B cell (primary cell): ENCODE results near the gene HADHB. TPM values are rescaled to one million over a fixed set of nuclear protein-coding genes. Genes with fewer than 3 reads are reported as not detected.

Experiments
- ATAC-seq: fragments of 200-7000 bp; cut with Tn5 transposase; one replicate; pipeline ENCODE4 v1.10.0; 2021; ENCODE audit warnings: low read depth, mild to moderate bottlenecking, moderate number of reproducible peaks, moderate library complexity
- CTCF ChIA-PET: fragments of 350-600 bp; sonication (Branson Sonifier 250); formaldehyde crosslinking; loops from one replicate; lab custom pipeline; 2021; ENCODE audit warnings: antibody characterized with exemption, inconsistent platforms; lab: Charles Lee
- POLR2A ChIA-PET: fragments of 350-600 bp; sonication (Branson Sonifier 250); formaldehyde crosslinking; loops from one replicate; lab custom pipeline; 2021; ENCODE audit warnings: antibody characterized with exemption; lab: Charles Lee
- DNase-seq: peaks from one replicate; pipeline ENCODE4 v3.0.0; 2013
- H2AFZ ChIP-seq: 2 replicates; pipeline ENCODE4 v1.6.1; 2012; ENCODE audit warnings: mild to moderate bottlenecking, low read depth, low read length; ENCODE audit not compliant: insufficient read depth, poor library complexity, severe bottlenecking
- H3K27ac ChIP-seq, 2 donors: 1 replicate in 1 of 2; 2 replicates in 1 of 2; pipeline ENCODE4 v1.5.1; 2012 to 2013; ENCODE audit warnings: low read length in 2 of 2, mild to moderate bottlenecking in 2 of 2, moderate library complexity in 1 of 2
- H3K27me3 ChIP-seq, 4 experiments: fragments of 200-600 bp in 1 of 4; sonication (generic) in 1 of 4; replicated peaks in 1 of 4; 1 replicate in 2 of 4; 2 replicates in 2 of 4; pipeline versions ENCODE4 v1.6.1 to v1.7.0; 2013 to 2016; ENCODE audit warnings: low read length in 3 of 4, mild to moderate bottlenecking in 2 of 4, mixed read lengths in 1 of 4, moderate library complexity in 1 of 4; ENCODE audit not compliant: insufficient read depth in 4 of 4, control insufficient read depth in 3 of 4; ENCODE audit errors: control extremely low read depth in 1 of 4
- H3K36me3 ChIP-seq, 2 experiments: replicated peaks in 1 of 2; 1 replicate in 1 of 2; 2 replicates in 1 of 2; pipeline versions ENCODE4 v1.6.1 to v1.7.1; 2013; ENCODE audit warnings: low read length in 1 of 2; ENCODE audit not compliant: insufficient read depth in 2 of 2, control insufficient read depth in 1 of 2; ENCODE audit errors: control extremely low read depth in 1 of 2, extremely low read depth in 1 of 2
- H3K4me1 ChIP-seq, 2 donors: fragments of 200-600 bp in 1 of 2; sonication (generic) in 1 of 2; 1 replicate in 1 of 2; 2 replicates in 1 of 2; pipeline versions ENCODE4 v1.5.1 to v1.6.1; 2013 to 2017; ENCODE audit warnings: low read length in 2 of 2; ENCODE audit not compliant: control insufficient read depth in 2 of 2, insufficient read depth in 2 of 2
- H3K4me2 ChIP-seq: replicated peaks from 2 replicates; pipeline ENCODE3; 2012; ENCODE audit warnings: mild to moderate bottlenecking, low read depth, low read length; ENCODE audit not compliant: poor library complexity, severe bottlenecking
- H3K4me3 ChIP-seq, 5 experiments: fragments of 200-600 bp in 1 of 5; sonication (generic) in 1 of 5; 1 replicate in 3 of 5; 2 replicates in 2 of 5; pipeline versions ENCODE4 v1.5.1 to v1.7.0; 2011 to 2016; ENCODE audit warnings: low read length in 4 of 5, mild to moderate bottlenecking in 4 of 5, low read depth in 2 of 5, control low read depth in 1 of 5, moderate library complexity in 1 of 5; ENCODE audit not compliant: insufficient read depth in 1 of 5; ENCODE audit errors: control extremely low read depth in 1 of 5, extremely low read depth in 1 of 5
- H3K79me2 ChIP-seq: fragments of 200-600 bp; sonication (generic); one replicate; pipeline ENCODE4 v1.6.0; 2016; ENCODE audit warnings: low read length; ENCODE audit not compliant: control insufficient read depth, insufficient read depth
- H3K9ac ChIP-seq: fragments of 200-600 bp; sonication (generic); 2 replicates; pipeline ENCODE4 v1.6.1; 2017; ENCODE audit warnings: mild to moderate bottlenecking, low read length, moderate library complexity
- H3K9me3 ChIP-seq, 3 donors: one replicate each; pipeline versions ENCODE4 v1.6.1 to v1.7.1; 2013; ENCODE audit warnings: low read length in 2 of 3; ENCODE audit not compliant: control insufficient read depth in 2 of 3, insufficient read depth in 1 of 3; ENCODE audit errors: control extremely low read depth in 1 of 3
- H4K20me1 ChIP-seq: 2 replicates; pipeline ENCODE4 v1.6.0; 2012; ENCODE audit warnings: mild to moderate bottlenecking, low read length; ENCODE audit not compliant: insufficient read depth, control insufficient read depth, poor library complexity, severe bottlenecking
- H3K27ac Mint-ChIP-seq: one replicate; pipeline ENCODE4 v1.8.0; 2021; ENCODE audit warnings: mixed read lengths
- H3K27me3 Mint-ChIP-seq: one replicate; pipeline ENCODE4 v1.8.0; 2021; ENCODE audit warnings: mixed read lengths
- H3K4me1 Mint-ChIP-seq: one replicate; pipeline ENCODE4 v1.8.0; 2021; ENCODE audit warnings: mixed read lengths
- H3K4me3 Mint-ChIP-seq: one replicate; pipeline ENCODE4 v1.8.0; 2021; ENCODE audit warnings: mixed read lengths
- H3K9me3 Mint-ChIP-seq: one replicate; pipeline ENCODE4 v1.8.0; 2022; ENCODE audit warnings: mixed read lengths; ENCODE audit not compliant: insufficient read depth
- EZH2 ChIP-seq: IDR thresholded peaks from 2 replicates; pipeline ENCODE4 v1.6.1; 2012; ENCODE audit warnings: borderline replicate concordance, low read depth, mild to moderate bottlenecking, moderate library complexity, low read length; ENCODE audit not compliant: insufficient read depth, poor library complexity, severe bottlenecking
- WGBS: methylation state at CpG from one replicate; pipeline ENCODE4 v1.1.5; 2013; ENCODE audit warnings: missing lambda C conversion rate; ENCODE audit not compliant: insufficient coverage; 5-methylcytosine and 5-hydroxymethylcytosine counted together
- intact Hi-C: fragments of 100-400 bp; cut with micrococcal nuclease; formaldehyde crosslinking; loops from one replicate; pipeline ENCODE4 v1.10.0; 2022
- polyA plus RNA-seq: library from polyadenylated mRNA; depleted of rRNA; stranded (reverse); fragments of >200 nt; gene quantifications from 2 replicates; pipeline ENCODE4 v1.2.3, GENCODE V29; 2012
- total RNA-seq, 2 donors: library from RNA; stranded (reverse); fragments of 120-200 nt in 1 of 2; gene quantifications; 1 replicate in 1 of 2; 2 replicates in 1 of 2; pipeline versions ENCODE4 v1.2.3 to v1.2.4, GENCODE V29; 2013 to 2022
- TF ChIP-seq, protein P1 (sequence below): fragments of 200-600 bp; IDR thresholded peaks from one replicate; pipeline ENCODE4 v1.8.0; 2022; ENCODE audit warnings: antibody characterized with exemption, mild to moderate bottlenecking

Gene HADHB
- total and polyA plus RNA-seq, 2 donors (not counting 1 experiment from before 2014, with no cell fraction given) = 40.6 to 64.2 TPM

GRCh38 chr2:26212011-26212410 is 32.7 kb upstream of the HADHB start:
- H3K4me1 Mint-ChIP-seq = no peaks in the 10 kb centered on the region
- TF ChIP-seq, protein P1, sequence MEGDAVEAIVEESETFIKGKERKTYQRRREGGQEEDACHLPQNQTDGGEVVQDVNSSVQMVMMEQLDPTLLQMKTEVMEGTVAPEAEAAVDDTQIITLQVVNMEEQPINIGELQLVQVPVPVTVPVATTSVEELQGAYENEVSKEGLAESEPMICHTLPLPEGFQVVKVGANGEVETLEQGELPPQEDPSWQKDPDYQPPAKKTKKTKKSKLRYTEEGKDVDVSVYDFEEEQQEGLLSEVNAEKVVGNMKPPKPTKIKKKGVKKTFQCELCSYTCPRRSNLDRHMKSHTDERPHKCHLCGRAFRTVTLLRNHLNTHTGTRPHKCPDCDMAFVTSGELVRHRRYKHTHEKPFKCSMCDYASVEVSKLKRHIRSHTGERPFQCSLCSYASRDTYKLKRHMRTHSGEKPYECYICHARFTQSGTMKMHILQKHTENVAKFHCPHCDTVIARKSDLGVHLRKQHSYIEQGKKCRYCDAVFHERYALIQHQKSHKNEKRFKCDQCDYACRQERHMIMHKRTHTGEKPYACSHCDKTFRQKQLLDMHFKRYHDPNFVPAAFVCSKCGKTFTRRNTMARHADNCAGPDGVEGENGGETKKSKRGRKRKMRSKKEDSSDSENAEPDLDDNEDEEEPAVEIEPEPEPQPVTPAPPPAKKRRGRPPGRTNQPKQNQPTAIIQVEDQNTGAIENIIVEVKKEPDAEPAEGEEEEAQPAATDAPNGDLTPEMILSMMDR = no peak
- TF ChIP-seq EZH2 = no peak
- no peaks in the 10 kb centered on the region for H3K79me2 ChIP-seq
- H3K27ac ChIP-seq = no peak overlapping the region
- no peak overlapping the region for H2AFZ ChIP-seq
- peaks cover 29 to 76% of the 10 kb centered on the region in 2 experiments for H3K36me3 ChIP-seq
- ChIA-PET POLR2A (no interaction called here), CTCF (interaction anchor here (1.4 kb wide), 1 partner anchor 261 kb away, joined by 5 read pairs; no protein-coding TSS in a partner anchor)
- H3K4me2 ChIP-seq = no peak overlapping the region
- no peak overlapping the region for H3K4me3 ChIP-seq
- 100% methylated on average over 4 of the region's 5 CpGs for WGBS
- H3K4me1 ChIP-seq = no peaks in the 10 kb centered on the region
- no peak overlapping the region for H3K9ac ChIP-seq
- no peaks in the 10 kb centered on the region for H4K20me1 ChIP-seq
- ATAC-seq = no peak
- no peaks in the 10 kb centered on the region for H3K27me3 Mint-ChIP-seq
- no peak overlapping the region for H3K27ac Mint-ChIP-seq
- H3K9me3 ChIP-seq = no peaks in the 10 kb centered on the region
- H3K27me3 ChIP-seq = no peaks in the 10 kb centered on the region
- intact Hi-C loops = no loop called here
- no peaks in the 10 kb centered on the region for H3K9me3 Mint-ChIP-seq
- no peak overlapping the region for H3K4me3 Mint-ChIP-seq
- no peak for DNase-seq

DNA sequence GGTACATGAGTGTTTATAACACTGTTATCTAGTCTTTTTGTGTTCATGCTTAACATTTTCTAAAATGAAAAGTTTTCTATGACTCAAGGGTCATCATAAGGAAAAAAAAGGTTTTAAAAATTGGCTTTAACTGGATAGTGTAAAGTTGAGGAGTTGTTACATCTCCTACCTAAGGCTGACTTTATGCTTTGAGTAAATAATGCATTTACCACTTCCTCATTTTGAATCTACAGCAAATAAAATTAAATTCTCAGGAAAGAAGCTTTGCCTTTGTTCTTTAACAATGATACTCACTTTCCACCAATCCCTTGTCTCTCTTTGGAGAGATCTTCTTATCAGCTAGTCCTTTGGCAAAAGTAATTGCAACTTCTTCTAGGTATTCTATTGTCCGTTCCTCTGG is 30.0 kb upstream of the HADHB start:
- Mint-ChIP-seq H3K27me3 (no peaks in the 10 kb centered on the region), H3K4me1 (no peaks in the 10 kb centered on the region), H3K9me3 (no peaks in the 10 kb centered on the region), H3K27ac (no peak overlapping the region), H3K4me3 (no peak overlapping the region)
- CTCF ChIA-PET = no interaction called here
- peaks cover 19 to 67% of the 10 kb centered on the region in 2 experiments for H3K36me3 ChIP-seq
- no peaks in the 10 kb centered on the region for H3K4me1 ChIP-seq
- H3K79me2 ChIP-seq = no peaks in the 10 kb centered on the region
- 100% methylated on average over 1 of the region's 1 CpG for WGBS
- no peak overlapping the region for H3K27ac ChIP-seq
- no peak for DNase-seq
- H2AFZ ChIP-seq = no peak overlapping the region
- no peak for ATAC-seq
- no peak overlapping the region for H3K4me3 ChIP-seq
- H4K20me1 ChIP-seq = no peaks in the 10 kb centered on the region
- H3K9ac ChIP-seq = no peak overlapping the region
- intact Hi-C loops = no loop called here
- no peak overlapping the region for H3K4me2 ChIP-seq
- H3K9me3 ChIP-seq = peaks cover 0 to 7% (median 0%) of the 10 kb centered on the region in 3 donors
- H3K27me3 ChIP-seq = no peaks in the 10 kb centered on the region
- TF ChIP-seq, protein P1 = no peak
- no peak for TF ChIP-seq EZH2
- POLR2A ChIA-PET = no interaction called here
